Calu3 (cell line): ENCODE results near the gene ALKBH5. TPM values are rescaled to one million over a fixed set of nuclear protein-coding genes. Genes with fewer than 3 reads are reported as not detected.

Experiments used
- BruUV-seq: library from RNA; stranded (reverse); fragments of 400-500 nt; replicated peaks from 2 replicates; lab custom pipeline; 2021; lab: Mats Ljungman, UMichigan
- CTCF ChIA-PET: fragments of 300-600 bp; sonication (Branson Sonifier 250); formaldehyde crosslinking; loops from one replicate; lab custom pipeline; 2022; ENCODE audit warnings: antibody characterized with exemption; lab: Charles Lee
- DNase-seq: peaks from one replicate; pipeline ENCODE4 v3.0.0; 2022
- H3K27ac Mint-ChIP-seq: one replicate; pipeline ENCODE4 v1.8.0; 2022; ENCODE audit warnings: mixed read lengths; ENCODE audit not compliant: unreplicated experiment
- H3K27me3 Mint-ChIP-seq: one replicate; pipeline ENCODE4 v1.8.0; 2022; ENCODE audit warnings: mixed read lengths; ENCODE audit not compliant: unreplicated experiment
- H3K36me3 Mint-ChIP-seq: one replicate; pipeline ENCODE4 v1.8.0; 2022; ENCODE audit warnings: mild to moderate bottlenecking, moderate library complexity, mixed read lengths; ENCODE audit not compliant: insufficient read depth, unreplicated experiment
- H3K4me1 Mint-ChIP-seq: one replicate; pipeline ENCODE4 v1.8.0; 2022; ENCODE audit warnings: mild to moderate bottlenecking, low read depth, mixed read lengths; ENCODE audit not compliant: unreplicated experiment
- H3K4me3 Mint-ChIP-seq: one replicate; pipeline ENCODE4 v1.8.0; 2022; ENCODE audit warnings: mild to moderate bottlenecking, low read depth, moderate library complexity, mixed read lengths; ENCODE audit not compliant: unreplicated experiment
- H3K9me3 Mint-ChIP-seq: one replicate; pipeline ENCODE4 v1.8.0; 2022; ENCODE audit warnings: low read depth, mixed read lengths; ENCODE audit not compliant: unreplicated experiment
- intact Hi-C: fragments of 100-400 bp; cut with micrococcal nuclease; formaldehyde crosslinking; loops from one replicate; pipeline ENCODE4 v1.10.0; 2022; ENCODE audit not compliant: unreplicated experiment
- total RNA-seq: library from RNA; stranded (reverse); gene quantifications from 2 replicates; pipeline ENCODE4 v1.2.3, GENCODE V29; 2022
- TF ChIP-seq, protein P1 (sequence below): fragments of 200-600 bp; IDR thresholded peaks from one replicate; pipeline ENCODE4 v1.8.0; 2022; ENCODE audit warnings: antibody characterized with exemption; ENCODE audit not compliant: unreplicated experiment

ALKBH5 gene
- total RNA-seq, 1 experiment from 2014 or later, result 51.7 TPM

DNA sequence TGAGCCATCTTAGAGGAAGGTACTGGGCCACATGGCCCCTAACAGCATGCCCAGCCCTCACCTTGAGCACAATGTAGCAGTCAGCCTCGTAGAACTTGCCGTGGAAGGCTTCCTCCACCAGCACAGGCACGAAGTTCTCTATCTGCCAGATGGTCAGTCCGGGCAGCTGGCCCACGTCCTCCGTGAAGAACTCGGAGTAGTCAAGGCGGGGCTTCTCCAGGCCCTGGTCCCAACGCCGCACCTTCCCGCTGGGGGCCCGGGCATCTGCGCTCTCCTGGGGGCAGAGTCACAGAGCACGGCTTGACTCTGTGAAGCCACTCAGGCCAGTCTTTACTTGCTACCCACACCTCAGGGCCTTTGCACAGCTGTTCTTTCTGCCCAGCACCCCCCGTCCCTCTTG is 67.6 kb downstream of the ALKBH5 start:
- CTCF ChIA-PET, result no interaction called here
- Mint-ChIP-seq H3K9me3 (no peaks in the 10 kb centered on the region), H3K4me1 (no peaks in the 10 kb centered on the region), H3K27me3 (no peaks in the 10 kb centered on the region), H3K27ac (no peak overlapping the region), H3K36me3 (peaks cover 66% of the 10 kb centered on the region), H3K4me3 (no peak overlapping the region)
- TF ChIP-seq, protein P1, sequence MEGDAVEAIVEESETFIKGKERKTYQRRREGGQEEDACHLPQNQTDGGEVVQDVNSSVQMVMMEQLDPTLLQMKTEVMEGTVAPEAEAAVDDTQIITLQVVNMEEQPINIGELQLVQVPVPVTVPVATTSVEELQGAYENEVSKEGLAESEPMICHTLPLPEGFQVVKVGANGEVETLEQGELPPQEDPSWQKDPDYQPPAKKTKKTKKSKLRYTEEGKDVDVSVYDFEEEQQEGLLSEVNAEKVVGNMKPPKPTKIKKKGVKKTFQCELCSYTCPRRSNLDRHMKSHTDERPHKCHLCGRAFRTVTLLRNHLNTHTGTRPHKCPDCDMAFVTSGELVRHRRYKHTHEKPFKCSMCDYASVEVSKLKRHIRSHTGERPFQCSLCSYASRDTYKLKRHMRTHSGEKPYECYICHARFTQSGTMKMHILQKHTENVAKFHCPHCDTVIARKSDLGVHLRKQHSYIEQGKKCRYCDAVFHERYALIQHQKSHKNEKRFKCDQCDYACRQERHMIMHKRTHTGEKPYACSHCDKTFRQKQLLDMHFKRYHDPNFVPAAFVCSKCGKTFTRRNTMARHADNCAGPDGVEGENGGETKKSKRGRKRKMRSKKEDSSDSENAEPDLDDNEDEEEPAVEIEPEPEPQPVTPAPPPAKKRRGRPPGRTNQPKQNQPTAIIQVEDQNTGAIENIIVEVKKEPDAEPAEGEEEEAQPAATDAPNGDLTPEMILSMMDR, result no peak
- intact Hi-C loops, result no loop called here
- no peak for DNase-seq
- BruUV-seq, result no TSS peak

GRCh38 chr17:18252160-18252559 is 68.5 kb downstream of the ALKBH5 start:
- H3K9me3 Mint-ChIP-seq, result no peaks in the 10 kb centered on the region
- intact Hi-C loops, result no loop called here
- DNase-seq, result no peak
- H3K4me1 Mint-ChIP-seq, result no peaks in the 10 kb centered on the region
- no peak overlapping the region for H3K27ac Mint-ChIP-seq
- no peak overlapping the region for H3K4me3 Mint-ChIP-seq
- TF ChIP-seq, protein P1, result no peak
- CTCF ChIA-PET, result no interaction called here
- H3K27me3 Mint-ChIP-seq, result no peaks in the 10 kb centered on the region
- peaks cover 67% of the 10 kb centered on the region for H3K36me3 Mint-ChIP-seq
- no TSS peak for BruUV-seq

DNA sequence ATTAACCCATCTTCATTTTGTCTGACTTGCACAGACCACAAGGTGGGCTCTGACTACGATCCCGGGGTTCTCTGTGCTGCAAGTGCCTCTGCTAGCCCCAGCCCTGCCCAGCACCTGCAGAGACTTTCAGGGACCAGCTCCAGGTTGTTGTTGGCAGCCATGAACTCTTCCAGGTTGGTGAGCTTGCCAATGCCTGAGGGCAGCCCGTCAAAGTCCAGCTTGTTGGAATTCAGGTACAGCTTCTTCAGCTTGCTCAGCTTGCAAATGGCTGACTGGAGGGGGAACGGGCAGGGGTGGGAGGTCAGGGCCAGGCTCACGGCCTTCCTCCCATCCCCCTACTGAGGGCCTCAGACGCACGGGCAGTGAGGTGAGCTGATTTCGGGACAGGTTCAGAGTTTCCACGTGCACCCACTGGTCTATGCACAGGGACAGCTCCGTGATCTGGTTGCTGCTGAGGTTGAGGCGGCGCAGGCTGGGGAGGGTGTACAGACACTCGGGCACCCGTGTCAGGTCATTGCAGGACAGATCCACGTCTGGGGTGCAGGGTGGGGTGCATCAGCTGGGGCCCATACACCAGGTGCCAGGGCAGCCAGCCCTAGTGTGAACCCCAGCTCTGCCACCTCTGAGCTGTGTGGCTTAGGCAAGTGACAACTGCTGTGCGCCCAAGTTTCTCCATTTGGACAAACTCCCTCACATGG is 69.7 kb downstream of the ALKBH5 start:
- Mint-ChIP-seq H3K36me3 (peaks cover 70% of the 10 kb centered on the region), H3K9me3 (no peaks in the 10 kb centered on the region)

GRCh38 chr17:18253947-18254821 is 70.6 kb downstream of the ALKBH5 start:
- CTCF ChIA-PET, result no interaction called here
- Mint-ChIP-seq H3K27me3 (no peaks in the 10 kb centered on the region), H3K4me3 (no peak overlapping the region), H3K9me3 (no peaks in the 10 kb centered on the region), H3K4me1 (no peaks in the 10 kb centered on the region), H3K36me3 (peaks cover 69% of the 10 kb centered on the region), H3K27ac (no peak overlapping the region)
- no peak for DNase-seq
- TF ChIP-seq, protein P1, result no peak
- intact Hi-C loops, result no loop called here
- no TSS peak for BruUV-seq

More for the DNA sequence above, 69.7 kb downstream of the ALKBH5 start:
- no peak for DNase-seq
- CTCF ChIA-PET, result no interaction called here
- H3K4me1 Mint-ChIP-seq, result no peaks in the 10 kb centered on the region
- intact Hi-C loops, result no loop called here
- TF ChIP-seq, protein P1, result no peak
- no TSS peak for BruUV-seq
- no peak overlapping the region for H3K27ac Mint-ChIP-seq
- no peak overlapping the region for H3K4me3 Mint-ChIP-seq
- no peaks in the 10 kb centered on the region for H3K27me3 Mint-ChIP-seq
